ENCODE data around the gene GPC3.

The GPC3 gene

DNA sequence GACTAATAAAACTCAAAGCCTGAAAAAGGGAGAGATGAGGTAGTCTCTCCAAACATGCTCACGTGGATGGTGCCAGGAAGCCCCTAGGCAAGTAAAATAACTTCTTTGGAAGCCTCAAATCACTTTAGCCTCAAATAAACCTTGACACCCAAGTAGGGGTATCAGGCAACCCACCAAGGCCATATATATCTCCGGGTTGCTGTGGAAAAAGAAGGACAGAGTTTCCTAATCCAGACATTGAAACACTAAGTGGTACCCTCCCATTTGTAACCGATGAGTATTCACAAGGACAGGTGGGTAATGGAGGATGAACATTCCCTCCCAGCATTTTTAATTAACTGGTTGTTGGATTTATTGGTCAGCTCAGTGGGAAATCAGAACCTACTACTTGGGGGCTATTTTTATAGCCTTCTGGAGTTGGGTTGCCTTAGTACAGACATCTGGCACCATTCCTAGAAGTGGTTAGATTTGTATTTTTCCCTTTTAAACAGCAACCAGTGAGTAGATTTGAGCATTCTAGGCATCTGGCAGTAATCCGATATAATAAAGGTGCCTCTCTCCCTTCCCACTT, 87.7 kb downstream of the GPC3 start (continued):
- TF ChIP-seq, protein P1, sequence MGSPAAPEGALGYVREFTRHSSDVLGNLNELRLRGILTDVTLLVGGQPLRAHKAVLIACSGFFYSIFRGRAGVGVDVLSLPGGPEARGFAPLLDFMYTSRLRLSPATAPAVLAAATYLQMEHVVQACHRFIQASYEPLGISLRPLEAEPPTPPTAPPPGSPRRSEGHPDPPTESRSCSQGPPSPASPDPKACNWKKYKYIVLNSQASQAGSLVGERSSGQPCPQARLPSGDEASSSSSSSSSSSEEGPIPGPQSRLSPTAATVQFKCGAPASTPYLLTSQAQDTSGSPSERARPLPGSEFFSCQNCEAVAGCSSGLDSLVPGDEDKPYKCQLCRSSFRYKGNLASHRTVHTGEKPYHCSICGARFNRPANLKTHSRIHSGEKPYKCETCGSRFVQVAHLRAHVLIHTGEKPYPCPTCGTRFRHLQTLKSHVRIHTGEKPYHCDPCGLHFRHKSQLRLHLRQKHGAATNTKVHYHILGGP (tag by site-specific recombination; IDR thresholded peaks at IDR 0.05) = peak; percentile 90
- TF ChIP-seq, protein P2, sequence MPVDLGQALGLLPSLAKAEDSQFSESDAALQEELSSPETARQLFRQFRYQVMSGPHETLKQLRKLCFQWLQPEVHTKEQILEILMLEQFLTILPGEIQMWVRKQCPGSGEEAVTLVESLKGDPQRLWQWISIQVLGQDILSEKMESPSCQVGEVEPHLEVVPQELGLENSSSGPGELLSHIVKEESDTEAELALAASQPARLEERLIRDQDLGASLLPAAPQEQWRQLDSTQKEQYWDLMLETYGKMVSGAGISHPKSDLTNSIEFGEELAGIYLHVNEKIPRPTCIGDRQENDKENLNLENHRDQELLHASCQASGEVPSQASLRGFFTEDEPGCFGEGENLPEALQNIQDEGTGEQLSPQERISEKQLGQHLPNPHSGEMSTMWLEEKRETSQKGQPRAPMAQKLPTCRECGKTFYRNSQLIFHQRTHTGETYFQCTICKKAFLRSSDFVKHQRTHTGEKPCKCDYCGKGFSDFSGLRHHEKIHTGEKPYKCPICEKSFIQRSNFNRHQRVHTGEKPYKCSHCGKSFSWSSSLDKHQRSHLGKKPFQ (tag by site-specific recombination; IDR thresholded peaks at IDR 0.05) = peak; percentile 62; the same call in 1 of the 2 replicates
- TF ChIP-seq ZNF76 (tag by site-specific recombination; IDR thresholded peaks at IDR 0.05; ENCODE audit: borderline replicate concordance, low read depth) = no peak
- TF ChIP-seq, protein P3, sequence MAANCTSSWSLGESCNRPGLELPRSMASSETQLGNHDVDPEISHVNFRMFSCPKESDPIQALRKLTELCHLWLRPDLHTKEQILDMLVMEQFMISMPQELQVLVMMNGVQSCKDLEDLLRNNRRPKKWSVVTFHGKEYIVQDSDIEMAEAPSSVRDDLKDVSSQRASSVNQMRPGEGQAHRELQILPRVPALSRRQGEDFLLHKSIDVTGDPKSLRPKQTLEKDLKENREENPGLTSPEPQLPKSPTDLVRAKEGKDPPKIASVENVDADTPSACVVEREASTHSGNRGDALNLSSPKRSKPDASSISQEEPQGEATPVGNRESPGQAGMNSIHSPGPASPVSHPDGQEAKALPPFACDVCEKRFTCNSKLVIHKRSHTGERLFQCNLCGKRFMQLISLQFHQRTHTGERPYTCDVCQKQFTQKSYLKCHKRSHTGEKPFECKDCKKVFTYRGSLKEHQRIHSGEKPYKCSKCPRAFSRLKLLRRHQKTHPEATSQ (tag by site-specific recombination; IDR thresholded peaks at IDR 0.05) = no peak
- TF ChIP-seq, protein P4, sequence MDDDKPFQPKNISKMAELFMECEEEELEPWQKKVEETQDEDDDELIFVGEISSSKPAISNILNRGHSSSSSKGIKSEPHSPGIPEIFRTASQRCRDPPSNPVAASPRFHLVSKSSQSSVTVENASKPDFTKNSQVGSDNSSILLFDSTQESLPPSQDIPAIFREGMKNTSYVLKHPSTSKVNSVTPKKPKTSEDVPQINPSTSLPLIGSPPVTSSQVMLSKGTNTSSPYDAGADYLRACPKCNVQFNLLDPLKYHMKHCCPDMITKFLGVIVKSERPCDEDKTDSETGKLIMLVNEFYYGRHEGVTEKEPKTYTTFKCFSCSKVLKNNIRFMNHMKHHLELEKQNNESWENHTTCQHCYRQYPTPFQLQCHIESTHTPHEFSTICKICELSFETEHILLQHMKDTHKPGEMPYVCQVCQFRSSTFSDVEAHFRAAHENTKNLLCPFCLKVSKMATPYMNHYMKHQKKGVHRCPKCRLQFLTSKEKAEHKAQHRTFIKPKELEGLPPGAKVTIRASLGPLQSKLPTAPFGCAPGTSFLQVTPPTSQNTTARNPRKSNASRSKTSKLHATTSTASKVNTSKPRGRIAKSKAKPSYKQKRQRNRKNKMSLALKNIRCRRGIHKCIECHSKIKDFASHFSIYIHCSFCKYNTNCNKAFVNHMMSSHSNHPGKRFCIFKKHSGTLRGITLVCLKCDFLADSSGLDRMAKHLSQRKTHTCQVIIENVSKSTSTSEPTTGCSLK (tag by site-specific recombination; IDR thresholded peaks at IDR 0.05) = no peak
- no peak for TF ChIP-seq ZNF311 (tag by site-specific recombination; IDR thresholded peaks at IDR 0.05; ENCODE audit: borderline replicate concordance)
- TF ChIP-seq ZNF2 (tag by site-specific recombination; IDR thresholded peaks at IDR 0.05) = 0 out of 2 replicates have a peak, but pooled peaks have one; percentile 34
- no peak for TF ChIP-seq ZNF529 (tag by site-specific recombination; IDR thresholded peaks at IDR 0.05; ENCODE audit: insufficient replicate concordance)
- peak; percentile 51; the same call in 1 of the 2 replicates for TF ChIP-seq GLIS2 (tag by site-specific recombination; IDR thresholded peaks at IDR 0.05)
- TF ChIP-seq, protein P5, sequence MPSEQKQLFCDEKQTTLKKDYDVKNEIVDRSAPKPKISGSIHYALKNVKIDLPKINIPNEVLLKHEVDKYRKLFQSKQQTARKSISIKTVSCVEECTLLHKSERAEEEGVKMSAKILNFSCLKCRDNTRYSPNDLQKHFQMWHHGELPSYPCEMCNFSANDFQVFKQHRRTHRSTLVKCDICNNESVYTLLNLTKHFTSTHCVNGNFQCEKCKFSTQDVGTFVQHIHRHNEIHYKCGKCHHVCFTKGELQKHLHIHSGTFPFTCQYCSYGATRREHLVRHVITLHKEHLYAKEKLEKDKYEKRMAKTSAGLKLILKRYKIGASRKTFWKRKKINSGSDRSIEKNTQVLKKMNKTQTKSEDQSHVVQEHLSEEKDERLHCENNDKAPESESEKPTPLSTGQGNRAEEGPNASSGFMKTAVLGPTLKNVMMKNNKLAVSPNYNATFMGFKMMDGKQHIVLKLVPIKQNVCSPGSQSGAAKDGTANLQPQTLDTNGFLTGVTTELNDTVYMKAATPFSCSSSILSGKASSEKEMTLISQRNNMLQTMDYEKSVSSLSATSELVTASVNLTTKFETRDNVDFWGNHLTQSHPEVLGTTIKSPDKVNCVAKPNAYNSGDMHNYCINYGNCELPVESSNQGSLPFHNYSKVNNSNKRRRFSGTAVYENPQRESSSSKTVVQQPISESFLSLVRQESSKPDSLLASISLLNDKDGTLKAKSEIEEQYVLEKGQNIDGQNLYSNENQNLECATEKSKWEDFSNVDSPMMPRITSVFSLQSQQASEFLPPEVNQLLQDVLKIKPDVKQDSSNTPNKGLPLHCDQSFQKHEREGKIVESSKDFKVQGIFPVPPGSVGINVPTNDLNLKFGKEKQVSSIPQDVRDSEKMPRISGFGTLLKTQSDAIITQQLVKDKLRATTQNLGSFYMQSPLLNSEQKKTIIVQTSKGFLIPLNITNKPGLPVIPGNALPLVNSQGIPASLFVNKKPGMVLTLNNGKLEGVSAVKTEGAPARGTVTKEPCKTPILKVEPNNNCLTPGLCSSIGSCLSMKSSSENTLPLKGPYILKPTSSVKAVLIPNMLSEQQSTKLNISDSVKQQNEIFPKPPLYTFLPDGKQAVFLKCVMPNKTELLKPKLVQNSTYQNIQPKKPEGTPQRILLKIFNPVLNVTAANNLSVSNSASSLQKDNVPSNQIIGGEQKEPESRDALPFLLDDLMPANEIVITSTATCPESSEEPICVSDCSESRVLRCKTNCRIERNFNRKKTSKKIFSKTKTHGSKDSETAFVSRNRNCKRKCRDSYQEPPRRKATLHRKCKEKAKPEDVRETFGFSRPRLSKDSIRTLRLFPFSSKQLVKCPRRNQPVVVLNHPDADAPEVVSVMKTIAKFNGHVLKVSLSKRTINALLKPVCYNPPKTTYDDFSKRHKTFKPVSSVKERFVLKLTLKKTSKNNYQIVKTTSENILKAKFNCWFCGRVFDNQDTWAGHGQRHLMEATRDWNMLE (tag by site-specific recombination; conservative IDR thresholded peaks at IDR 0.05; ENCODE audit: low read depth) = 0 out of 2 replicates have a peak, but pooled peaks have one; percentile 36
- no peak for TF ChIP-seq ZEB2 (tag by site-specific recombination; IDR thresholded peaks at IDR 0.05)
- TF ChIP-seq ZFP69B (tag by site-specific recombination; IDR thresholded peaks at IDR 0.05) = no peak
- TF ChIP-seq, protein P6, sequence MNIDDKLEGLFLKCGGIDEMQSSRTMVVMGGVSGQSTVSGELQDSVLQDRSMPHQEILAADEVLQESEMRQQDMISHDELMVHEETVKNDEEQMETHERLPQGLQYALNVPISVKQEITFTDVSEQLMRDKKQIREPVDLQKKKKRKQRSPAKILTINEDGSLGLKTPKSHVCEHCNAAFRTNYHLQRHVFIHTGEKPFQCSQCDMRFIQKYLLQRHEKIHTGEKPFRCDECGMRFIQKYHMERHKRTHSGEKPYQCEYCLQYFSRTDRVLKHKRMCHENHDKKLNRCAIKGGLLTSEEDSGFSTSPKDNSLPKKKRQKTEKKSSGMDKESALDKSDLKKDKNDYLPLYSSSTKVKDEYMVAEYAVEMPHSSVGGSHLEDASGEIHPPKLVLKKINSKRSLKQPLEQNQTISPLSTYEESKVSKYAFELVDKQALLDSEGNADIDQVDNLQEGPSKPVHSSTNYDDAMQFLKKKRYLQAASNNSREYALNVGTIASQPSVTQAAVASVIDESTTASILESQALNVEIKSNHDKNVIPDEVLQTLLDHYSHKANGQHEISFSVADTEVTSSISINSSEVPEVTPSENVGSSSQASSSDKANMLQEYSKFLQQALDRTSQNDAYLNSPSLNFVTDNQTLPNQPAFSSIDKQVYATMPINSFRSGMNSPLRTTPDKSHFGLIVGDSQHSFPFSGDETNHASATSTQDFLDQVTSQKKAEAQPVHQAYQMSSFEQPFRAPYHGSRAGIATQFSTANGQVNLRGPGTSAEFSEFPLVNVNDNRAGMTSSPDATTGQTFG (tag by site-specific recombination; IDR thresholded peaks at IDR 0.05; ENCODE audit: borderline replicate concordance) = no peak
- TF ChIP-seq, protein P7, sequence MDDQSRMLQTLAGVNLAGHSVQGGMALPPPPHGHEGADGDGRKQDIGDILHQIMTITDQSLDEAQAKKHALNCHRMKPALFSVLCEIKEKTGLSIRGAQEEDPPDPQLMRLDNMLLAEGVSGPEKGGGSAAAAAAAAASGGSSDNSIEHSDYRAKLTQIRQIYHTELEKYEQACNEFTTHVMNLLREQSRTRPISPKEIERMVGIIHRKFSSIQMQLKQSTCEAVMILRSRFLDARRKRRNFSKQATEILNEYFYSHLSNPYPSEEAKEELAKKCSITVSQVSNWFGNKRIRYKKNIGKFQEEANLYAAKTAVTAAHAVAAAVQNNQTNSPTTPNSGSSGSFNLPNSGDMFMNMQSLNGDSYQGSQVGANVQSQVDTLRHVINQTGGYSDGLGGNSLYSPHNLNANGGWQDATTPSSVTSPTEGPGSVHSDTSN (CRISPR knock-in tag; IDR thresholded peaks at IDR 0.05) = no peak
- peak; percentile 73 for TF ChIP-seq SCRT1 (tag by site-specific recombination; IDR thresholded peaks at IDR 0.05; ENCODE audit: borderline replicate concordance)
- TF ChIP-seq, protein P8, sequence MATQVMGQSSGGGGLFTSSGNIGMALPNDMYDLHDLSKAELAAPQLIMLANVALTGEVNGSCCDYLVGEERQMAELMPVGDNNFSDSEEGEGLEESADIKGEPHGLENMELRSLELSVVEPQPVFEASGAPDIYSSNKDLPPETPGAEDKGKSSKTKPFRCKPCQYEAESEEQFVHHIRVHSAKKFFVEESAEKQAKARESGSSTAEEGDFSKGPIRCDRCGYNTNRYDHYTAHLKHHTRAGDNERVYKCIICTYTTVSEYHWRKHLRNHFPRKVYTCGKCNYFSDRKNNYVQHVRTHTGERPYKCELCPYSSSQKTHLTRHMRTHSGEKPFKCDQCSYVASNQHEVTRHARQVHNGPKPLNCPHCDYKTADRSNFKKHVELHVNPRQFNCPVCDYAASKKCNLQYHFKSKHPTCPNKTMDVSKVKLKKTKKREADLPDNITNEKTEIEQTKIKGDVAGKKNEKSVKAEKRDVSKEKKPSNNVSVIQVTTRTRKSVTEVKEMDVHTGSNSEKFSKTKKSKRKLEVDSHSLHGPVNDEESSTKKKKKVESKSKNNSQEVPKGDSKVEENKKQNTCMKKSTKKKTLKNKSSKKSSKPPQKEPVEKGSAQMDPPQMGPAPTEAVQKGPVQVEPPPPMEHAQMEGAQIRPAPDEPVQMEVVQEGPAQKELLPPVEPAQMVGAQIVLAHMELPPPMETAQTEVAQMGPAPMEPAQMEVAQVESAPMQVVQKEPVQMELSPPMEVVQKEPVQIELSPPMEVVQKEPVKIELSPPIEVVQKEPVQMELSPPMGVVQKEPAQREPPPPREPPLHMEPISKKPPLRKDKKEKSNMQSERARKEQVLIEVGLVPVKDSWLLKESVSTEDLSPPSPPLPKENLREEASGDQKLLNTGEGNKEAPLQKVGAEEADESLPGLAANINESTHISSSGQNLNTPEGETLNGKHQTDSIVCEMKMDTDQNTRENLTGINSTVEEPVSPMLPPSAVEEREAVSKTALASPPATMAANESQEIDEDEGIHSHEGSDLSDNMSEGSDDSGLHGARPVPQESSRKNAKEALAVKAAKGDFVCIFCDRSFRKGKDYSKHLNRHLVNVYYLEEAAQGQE (tag by site-specific recombination; IDR thresholded peaks at IDR 0.05) = no peak
- no peak for TF ChIP-seq RBAK (tag by site-specific recombination; IDR thresholded peaks at IDR 0.05)
- no peak for TF ChIP-seq ZNF707 (tag by site-specific recombination; IDR thresholded peaks at IDR 0.05)

Data from HEK293 (cell line).